ENCODE data around the gene ILF3.

Gene ILF3

GRCh38 chr19:10737722-10738121 is 83.6 kb downstream of the ILF3 start:
- no peak for DNase-seq

DNA sequence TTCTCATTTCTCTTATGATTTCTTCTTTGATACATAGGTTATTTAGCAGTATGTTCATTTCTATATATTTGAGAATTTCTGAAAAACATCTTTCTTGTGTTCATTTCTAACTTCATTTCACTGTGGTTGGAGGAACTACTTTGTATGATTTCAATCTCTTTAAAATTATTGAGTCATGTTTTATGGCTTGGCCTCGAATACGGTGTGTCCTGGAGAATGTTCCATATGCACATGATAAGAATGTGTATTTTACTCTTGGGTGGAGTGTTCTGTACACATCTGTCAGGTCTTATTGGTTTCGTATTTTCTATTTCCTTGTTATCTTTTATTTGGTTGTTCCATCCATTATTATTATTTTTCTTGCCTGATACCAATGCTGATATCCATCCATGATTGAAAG is 86.7 kb downstream of the ILF3 start:
- no peak for DNase-seq

All from NCI-H526 (cell line).